ENCODE results near the gene KTI12. TPM values are rescaled to one million over a fixed set of nuclear protein-coding genes. Genes with fewer than 3 reads are reported as not detected.

Gene KTI12
- total RNA-seq, 1 donor from 2014 or later, result 3.1 TPM

- no peak for DNase-seq (ENCODE audit: missing footprints)
- ATAC-seq, result peak; percentile 73
- intact Hi-C loops (cut with DNase I), result loop anchor here (1.0 kb wide), 1 partner anchor 105 kb away; no protein-coding TSS in a partner anchor
Measured at GRCh38 chr1:52002038-52002917, 31.3 kb downstream of the KTI12 start.

DNA sequence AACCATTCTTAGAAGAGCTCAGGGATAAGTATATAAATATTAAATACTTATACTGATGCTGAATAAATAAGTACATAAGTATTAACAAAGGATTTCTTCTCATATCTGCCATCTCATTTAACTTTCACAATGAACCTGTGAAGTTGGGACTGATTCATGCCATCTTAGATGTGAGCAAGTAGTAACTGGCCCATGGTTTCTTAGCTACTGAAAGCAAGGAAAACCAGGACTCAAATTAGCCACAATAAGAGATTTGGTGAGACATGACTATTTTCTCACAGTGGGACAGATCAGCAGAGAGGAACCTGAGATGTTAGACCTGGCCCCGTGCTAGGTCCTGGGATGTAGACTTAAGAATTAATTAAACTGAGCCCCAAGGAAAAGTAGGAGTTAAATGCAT is 34.9 kb downstream of the KTI12 start:
- no peak for DNase-seq (ENCODE audit: missing footprints)
- intact Hi-C loops (cut with DNase I), result no loop called here
- ATAC-seq, result no peak

DNA sequence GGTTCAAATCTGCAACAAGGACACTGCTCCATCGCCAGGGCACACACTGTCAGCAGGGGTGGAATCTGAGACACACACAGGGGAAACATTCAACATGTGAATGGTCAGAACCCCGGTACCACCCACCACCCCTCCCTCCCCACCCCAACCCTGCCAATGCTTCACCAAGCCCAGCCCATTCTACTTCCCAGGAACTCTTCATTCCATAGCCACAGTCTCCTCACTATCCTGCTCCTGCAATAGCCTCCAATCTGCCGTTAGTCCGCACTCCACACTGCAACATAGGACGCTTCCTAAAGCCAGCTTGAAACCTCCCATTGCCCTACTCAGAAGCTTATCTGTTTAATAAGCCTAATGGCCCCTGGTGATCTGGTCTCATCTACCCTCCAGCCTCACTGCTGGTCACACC is 35.6 kb downstream of the KTI12 start:
- DNase-seq (ENCODE audit: missing footprints), result no peak
- ATAC-seq, result no peak
- intact Hi-C loops (cut with DNase I), result no loop called here

DNA sequence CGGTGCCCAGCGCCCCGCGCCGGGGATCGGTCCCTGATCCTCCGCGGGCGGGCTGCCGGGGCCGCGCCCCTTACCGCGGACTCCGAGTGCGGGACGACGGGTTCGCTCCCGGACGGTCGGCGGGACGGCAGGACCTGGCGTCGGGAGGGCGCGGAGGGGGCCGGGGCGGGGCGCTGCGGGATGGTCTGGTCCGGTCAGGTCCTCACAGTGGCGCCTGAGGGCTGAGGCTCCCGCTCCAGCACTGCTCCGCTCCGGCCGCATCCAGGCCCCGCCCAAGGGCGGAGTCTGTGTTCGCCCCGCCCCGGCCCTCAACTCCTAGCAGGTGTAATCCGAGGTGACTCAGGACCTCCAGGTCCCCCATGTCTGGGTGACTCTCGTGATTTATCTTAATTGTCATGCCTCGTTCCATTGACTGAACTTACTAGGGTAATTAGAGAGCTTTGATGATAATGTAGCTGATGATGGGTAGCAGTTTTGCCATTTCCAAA is 43.1 kb downstream of the KTI12 start, which contains the start of gene RAB3B:
RAB3B (minus strand) TSS at position 223 of the 488 bp plus-strand sequence. CDS start 13,583 bp downstream, outside the sequence.
- intact Hi-C loops (cut with DNase I), result no loop called here
- DNase-seq (ENCODE audit: missing footprints), result no peak
- ATAC-seq, result peak; percentile 59

- intact Hi-C loops (cut with DNase I), result no loop called here
- ATAC-seq (no peak), DNase-seq (ENCODE audit: missing footprints) (no peak)
Measured at GRCh38 chr1:51989582-51990477, 43.8 kb downstream of the KTI12 start.

DNA sequence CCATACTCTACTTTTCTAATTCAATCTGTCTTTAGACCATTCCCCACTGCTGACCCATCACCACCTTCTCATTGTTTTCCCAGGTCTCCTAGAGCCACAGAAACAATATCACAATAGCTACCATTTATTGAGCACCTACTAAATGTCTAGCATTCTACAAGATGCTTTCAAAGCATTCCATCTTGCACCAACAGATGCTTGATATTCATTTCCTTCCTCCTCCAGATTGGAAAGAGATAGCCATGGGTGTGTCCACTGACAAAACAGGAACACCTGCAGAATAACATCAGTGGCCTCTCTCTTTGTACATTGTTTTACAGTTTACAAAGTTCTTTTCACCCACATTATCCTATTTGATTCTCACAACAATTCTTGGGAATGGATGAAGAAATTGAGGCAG is 45.4 kb downstream of the KTI12 start:
- intact Hi-C loops (cut with DNase I), result no loop called here
- DNase-seq (ENCODE audit: missing footprints) (no peak), ATAC-seq (no peak)

GRCh38 chr1:51986718-51987117 is 46.9 kb downstream of the KTI12 start:
- intact Hi-C loops (cut with DNase I), result no loop called here
- DNase-seq (ENCODE audit: missing footprints) (no peak), ATAC-seq (no peak)

- ATAC-seq (no peak), DNase-seq (ENCODE audit: missing footprints) (no peak)
- intact Hi-C loops (cut with DNase I), result no loop called here
Measured at GRCh38 chr1:51982161-51982560, 51.4 kb downstream of the KTI12 start.

Other genes starting within 250 kb of the KTI12 start
- 146 TPM for gene NRDC, start 155.1 kb downstream of the KTI12 start, total RNA-seq
- not detected for gene RAB3B, start 43.1 kb downstream of the KTI12 start, total RNA-seq
- 21.2 TPM for gene TXNDC12, start 21.4 kb upstream of the KTI12 start, total RNA-seq
- gene BTF3L4, start 22.5 kb upstream of the KTI12 start, total RNA-seq, result 25.5 TPM
- 18.0 TPM for gene ZFYVE9, start 108.3 kb upstream of the KTI12 start, total RNA-seq